ENCODE results near the gene FFAR3. TPM values are rescaled to one million over a fixed set of nuclear protein-coding genes. Genes with fewer than 3 reads are reported as not detected.

The FFAR3 gene
- total RNA-seq, 4 donors from 2014 or later = 0.45 TPM; not detected in 3

DNA sequence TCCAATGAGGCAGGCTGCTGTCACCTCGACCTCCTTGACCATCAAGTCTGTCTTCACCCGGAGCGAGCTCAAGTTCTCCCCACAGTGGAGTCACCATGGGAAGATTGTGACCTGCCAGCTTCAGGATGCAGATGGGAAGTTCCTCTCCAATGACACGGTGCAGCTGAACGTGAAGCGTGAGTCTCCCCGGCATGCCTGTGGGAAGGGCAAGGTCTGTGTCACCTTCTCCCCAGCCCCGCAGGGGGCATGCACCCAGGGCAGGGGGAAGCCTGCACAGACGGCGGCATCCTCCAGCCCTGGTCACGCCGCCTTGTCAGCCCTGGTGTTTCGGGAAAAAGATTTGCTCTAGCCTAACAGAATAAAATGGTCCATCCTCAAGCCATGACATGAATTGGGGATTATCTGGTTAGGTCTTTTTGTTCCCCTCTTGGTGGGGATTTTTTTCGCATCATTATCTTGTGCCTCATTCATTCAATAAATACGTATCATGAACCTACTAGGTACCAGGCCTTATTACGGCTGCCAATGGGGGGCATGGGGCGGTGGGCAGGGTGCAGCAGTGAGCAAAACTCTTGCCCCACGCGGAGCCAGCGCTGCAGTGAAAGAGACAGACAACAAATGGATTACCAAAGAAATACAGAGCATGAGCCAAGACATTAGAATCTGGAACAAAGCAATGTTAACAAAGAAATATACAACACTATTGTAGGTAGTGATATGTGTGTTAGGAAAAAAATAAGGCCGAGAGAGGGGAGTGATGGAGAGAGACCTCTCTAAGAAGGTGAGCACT lies 21.9 kb upstream of the FFAR3 start:
- 92 to 96% methylated on average over 16 to 21 of the region's 21 CpGs for WGBS, 2 donors
- Histone ChIP-seq H3K4me1 (no peaks in the 10 kb centered on the region), H3K4me3 (replicated peaks in 1 of 3) (no peak overlapping the region), H3K27me3 (no peaks in the 10 kb centered on the region), H3K9me3 (no peaks in the 10 kb centered on the region), H3K27ac (no peak overlapping the region), H3K36me3 (no peaks in the 10 kb centered on the region)
- DNase-seq = no peak
- intact Hi-C loops (cut with DNase I) = no loop called here
- TF ChIP-seq POLR2A (IDR thresholded peaks at IDR 0.05) = no peak
- TF ChIP-seq, protein P1, sequence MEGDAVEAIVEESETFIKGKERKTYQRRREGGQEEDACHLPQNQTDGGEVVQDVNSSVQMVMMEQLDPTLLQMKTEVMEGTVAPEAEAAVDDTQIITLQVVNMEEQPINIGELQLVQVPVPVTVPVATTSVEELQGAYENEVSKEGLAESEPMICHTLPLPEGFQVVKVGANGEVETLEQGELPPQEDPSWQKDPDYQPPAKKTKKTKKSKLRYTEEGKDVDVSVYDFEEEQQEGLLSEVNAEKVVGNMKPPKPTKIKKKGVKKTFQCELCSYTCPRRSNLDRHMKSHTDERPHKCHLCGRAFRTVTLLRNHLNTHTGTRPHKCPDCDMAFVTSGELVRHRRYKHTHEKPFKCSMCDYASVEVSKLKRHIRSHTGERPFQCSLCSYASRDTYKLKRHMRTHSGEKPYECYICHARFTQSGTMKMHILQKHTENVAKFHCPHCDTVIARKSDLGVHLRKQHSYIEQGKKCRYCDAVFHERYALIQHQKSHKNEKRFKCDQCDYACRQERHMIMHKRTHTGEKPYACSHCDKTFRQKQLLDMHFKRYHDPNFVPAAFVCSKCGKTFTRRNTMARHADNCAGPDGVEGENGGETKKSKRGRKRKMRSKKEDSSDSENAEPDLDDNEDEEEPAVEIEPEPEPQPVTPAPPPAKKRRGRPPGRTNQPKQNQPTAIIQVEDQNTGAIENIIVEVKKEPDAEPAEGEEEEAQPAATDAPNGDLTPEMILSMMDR (IDR thresholded peaks at IDR 0.05) = no peak

DNA sequence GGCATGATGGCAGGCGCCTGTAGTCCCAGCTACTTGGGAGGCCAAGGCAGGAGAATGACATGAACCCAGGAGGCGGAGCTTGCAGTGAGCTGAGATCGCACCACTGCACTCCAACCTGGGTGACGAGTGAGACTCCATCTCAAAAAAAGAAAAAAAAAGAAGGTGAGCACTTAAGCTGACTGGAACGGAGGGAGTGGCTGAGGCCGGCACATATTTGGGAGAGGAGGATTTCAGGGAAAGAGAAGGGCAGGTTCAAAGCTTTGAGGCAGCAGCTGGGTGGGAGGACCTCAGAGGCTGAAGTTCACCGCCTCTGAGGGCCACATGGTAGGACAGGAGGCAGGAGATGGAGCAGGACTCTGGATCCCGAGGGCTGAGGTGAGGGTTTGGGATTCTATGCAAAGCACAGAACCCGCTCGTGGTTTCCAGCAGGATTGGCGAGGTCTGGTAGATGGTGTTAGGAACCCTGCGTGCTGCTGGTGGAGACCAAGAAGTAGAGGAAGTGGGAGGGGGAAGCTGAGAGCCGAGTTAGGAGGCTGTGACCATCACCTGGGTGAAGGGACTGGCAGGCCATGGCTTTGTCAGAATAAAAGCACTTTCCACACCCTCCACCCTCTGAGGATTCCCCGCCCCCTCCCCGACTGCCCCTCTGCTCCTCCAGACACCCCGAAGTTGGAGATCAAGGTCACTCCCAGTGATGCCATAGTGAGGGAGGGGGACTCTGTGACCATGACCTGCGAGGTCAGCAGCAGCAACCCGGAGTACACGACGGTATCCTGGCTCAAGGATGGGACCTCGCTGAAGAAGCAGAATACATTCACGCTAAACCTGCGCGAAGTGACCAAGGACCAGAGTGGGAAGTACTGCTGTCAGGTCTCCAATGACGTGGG lies 20.9 kb upstream of the FFAR3 start:
- intact Hi-C loops (cut with DNase I) = no loop called here
- no peaks in the 10 kb centered on the region for H3K27me3 ChIP-seq

DNA sequence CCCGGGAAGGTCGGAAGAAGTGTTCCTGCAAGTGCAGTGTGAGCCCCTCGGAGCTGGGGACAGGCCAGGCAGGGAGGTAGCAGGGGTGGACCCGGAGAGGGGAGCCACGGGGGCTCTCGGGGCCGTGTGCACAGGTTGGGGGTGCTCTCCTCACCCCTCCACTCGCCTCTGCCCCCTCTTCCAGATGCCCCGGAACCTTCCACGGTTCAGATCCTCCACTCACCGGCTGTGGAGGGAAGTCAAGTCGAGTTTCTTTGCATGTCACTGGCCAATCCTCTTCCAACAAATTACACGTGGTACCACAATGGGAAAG lies 20.3 kb upstream of the FFAR3 start:
- H3K9me3 ChIP-seq = no peaks in the 10 kb centered on the region
- no peaks in the 10 kb centered on the region for H3K36me3 ChIP-seq
- no peak for DNase-seq
- intact Hi-C loops (cut with DNase I) = no loop called here
- WGBS, 2 donors = 79 to 89% methylated on average over 13 of the region's 13 CpGs
- no peaks in the 10 kb centered on the region for H3K4me1 ChIP-seq
- no peak overlapping the region for H3K27ac ChIP-seq
- TF ChIP-seq POLR2A (IDR thresholded peaks at IDR 0.05) = no peak
- TF ChIP-seq, protein P1 (IDR thresholded peaks at IDR 0.05) = no peak
- H3K27me3 ChIP-seq = no peaks in the 10 kb centered on the region
- H3K4me3 ChIP-seq (replicated peaks in 1 of 3) = no peak overlapping the region

More for the DNA sequence above, 20.9 kb upstream of the FFAR3 start:
- TF ChIP-seq, protein P1 (IDR thresholded peaks at IDR 0.05) = no peak
- no peak for TF ChIP-seq POLR2A (IDR thresholded peaks at IDR 0.05)
- Histone ChIP-seq H3K4me3 (replicated peaks in 1 of 3) (no peak overlapping the region), H3K27ac (no peak overlapping the region), H3K4me1 (no peaks in the 10 kb centered on the region), H3K9me3 (no peaks in the 10 kb centered on the region), H3K36me3 (no peaks in the 10 kb centered on the region)
- 86 to 88% methylated on average over 22 to 24 of the region's 25 CpGs for WGBS, 2 donors
- DNase-seq = no peak

DNA sequence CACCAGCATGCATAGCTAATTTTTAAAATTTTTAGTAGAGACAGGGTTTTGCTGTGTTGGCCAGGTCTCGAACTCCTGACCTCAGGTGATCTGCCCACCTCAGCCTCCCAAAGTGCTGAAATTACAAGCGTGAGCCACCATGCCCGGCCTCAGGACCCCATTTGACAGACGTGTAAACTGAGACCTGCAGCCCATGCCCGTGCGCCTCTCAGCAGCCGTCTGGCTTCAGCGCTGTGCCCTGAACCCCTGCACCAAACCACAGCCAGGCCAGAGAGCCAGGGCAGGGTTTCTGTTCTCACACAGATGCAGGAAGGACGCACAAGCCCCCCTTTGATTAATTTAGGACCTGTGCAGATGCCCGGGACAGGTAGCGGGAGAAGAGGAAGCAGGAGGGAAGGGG lies 17.8 kb upstream of the FFAR3 start:
- TF ChIP-seq POLR2A (IDR thresholded peaks at IDR 0.05) = no peak
- TF ChIP-seq, protein P1 (IDR thresholded peaks at IDR 0.05) = no peak
- 88 to 91% methylated on average over 6 to 7 of the region's 11 CpGs for WGBS, 2 donors
- intact Hi-C loops (cut with DNase I) = no loop called here

DNA sequence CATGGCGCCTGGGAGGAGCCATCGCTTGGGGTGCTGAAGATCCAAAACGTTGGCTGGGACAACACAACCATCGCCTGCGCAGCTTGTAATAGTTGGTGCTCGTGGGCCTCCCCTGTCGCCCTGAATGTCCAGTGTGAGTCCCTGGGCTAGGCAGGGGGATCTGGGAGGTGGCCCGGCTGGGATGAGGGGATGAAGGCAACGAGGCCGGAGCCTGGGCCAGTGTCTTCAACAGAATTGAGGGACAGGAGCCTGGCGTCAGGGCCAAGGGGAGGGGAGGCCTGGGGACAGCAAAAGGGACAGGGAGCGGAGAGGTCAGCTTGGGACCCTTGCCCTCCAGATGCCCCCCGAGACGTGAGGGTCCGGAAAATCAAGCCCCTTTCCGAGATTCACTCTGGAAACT lies 17.3 kb upstream of the FFAR3 start:
- no peak for DNase-seq
- Histone ChIP-seq H3K36me3 (no peaks in the 10 kb centered on the region), H3K4me1 (no peaks in the 10 kb centered on the region), H3K9me3 (no peaks in the 10 kb centered on the region), H3K4me3 (replicated peaks in 1 of 3) (no peak overlapping the region), H3K27ac (no peak overlapping the region), H3K27me3 (no peaks in the 10 kb centered on the region)
- intact Hi-C loops (cut with DNase I) = no loop called here
- 89 to 90% methylated on average over 12 to 16 of the region's 16 CpGs for WGBS, 2 donors
- no peak for TF ChIP-seq POLR2A (IDR thresholded peaks at IDR 0.05)
- TF ChIP-seq, protein P1 (IDR thresholded peaks at IDR 0.05) = no peak

More for the DNA sequence above, 17.8 kb upstream of the FFAR3 start:
- Histone ChIP-seq H3K4me3 (replicated peaks in 1 of 3) (no peak overlapping the region), H3K9me3 (no peaks in the 10 kb centered on the region), H3K27ac (no peak overlapping the region), H3K4me1 (no peaks in the 10 kb centered on the region), H3K27me3 (no peaks in the 10 kb centered on the region), H3K36me3 (no peaks in the 10 kb centered on the region)
- no peak for DNase-seq
